ENCODE data around the gene UCP2. TPM values are rescaled to one million over a fixed set of nuclear protein-coding genes. Genes with fewer than 3 reads are reported as not detected.

UCP2 gene
- total RNA-seq, 1 donor from 2014 or later: 103 TPM

- H3K4me3 Mint-ChIP-seq (ENCODE audit: low read depth): no peak overlapping the region
- H3K9me3 Mint-ChIP-seq (ENCODE audit: low read depth): no peaks in the 10 kb centered on the region
- no peak for TF ChIP-seq CTCF (IDR thresholded peaks at IDR 0.05; ENCODE audit: unreplicated experiment)
- H3K4me1 Mint-ChIP-seq (ENCODE audit: low read depth): peaks cover 4% of the 10 kb centered on the region
- H3K36me3 Mint-ChIP-seq (ENCODE audit: insufficient read depth): no peaks in the 10 kb centered on the region
- no peak overlapping the region for H3K27ac Mint-ChIP-seq
- DNase-seq (ENCODE audit: low spot score, unreplicated experiment): no peak
- peaks cover 14% of the 10 kb centered on the region for H3K27me3 Mint-ChIP-seq
These were observed 24.8 kb downstream of the UCP2 start for GRCh38 chr11:73957654-73958361.

- no peak overlapping the region for H3K27ac Mint-ChIP-seq
- no peak for DNase-seq (ENCODE audit: low spot score, unreplicated experiment)
- H3K4me3 Mint-ChIP-seq (ENCODE audit: low read depth): no peak overlapping the region
- H3K27me3 Mint-ChIP-seq: peaks cover 14% of the 10 kb centered on the region
- peaks cover 6% of the 10 kb centered on the region for H3K4me1 Mint-ChIP-seq (ENCODE audit: low read depth)
- no peak for TF ChIP-seq CTCF (IDR thresholded peaks at IDR 0.05; ENCODE audit: unreplicated experiment)
- H3K36me3 Mint-ChIP-seq (ENCODE audit: insufficient read depth): no peaks in the 10 kb centered on the region
- H3K9me3 Mint-ChIP-seq (ENCODE audit: low read depth): no peaks in the 10 kb centered on the region
These were observed 25.6 kb downstream of the UCP2 start for GRCh38 chr11:73956876-73957653.

- no peak overlapping the region for H3K27ac Mint-ChIP-seq
- TF ChIP-seq CTCF (IDR thresholded peaks at IDR 0.05; ENCODE audit: unreplicated experiment): no peak
- no peak for DNase-seq (ENCODE audit: low spot score, unreplicated experiment)
- H3K4me1 Mint-ChIP-seq (ENCODE audit: low read depth): peaks cover 8% of the 10 kb centered on the region
- H3K9me3 Mint-ChIP-seq (ENCODE audit: low read depth): peaks cover 6% of the 10 kb centered on the region
- H3K36me3 Mint-ChIP-seq (ENCODE audit: insufficient read depth): peaks cover 2% of the 10 kb centered on the region
- H3K27me3 Mint-ChIP-seq: peaks cover 4% of the 10 kb centered on the region
- H3K4me3 Mint-ChIP-seq (ENCODE audit: low read depth): no peak overlapping the region
These were observed 30.8 kb downstream of the UCP2 start for GRCh38 chr11:73951797-73952196.

- peaks cover 3% of the 10 kb centered on the region for H3K36me3 Mint-ChIP-seq (ENCODE audit: insufficient read depth)
- TF ChIP-seq CTCF (IDR thresholded peaks at IDR 0.05; ENCODE audit: unreplicated experiment): no peak
- H3K27me3 Mint-ChIP-seq: peaks cover 2% of the 10 kb centered on the region
- peak within 1 kb of the TSS; percentile 16 for H3K4me3 Mint-ChIP-seq (ENCODE audit: low read depth)
- H3K27ac Mint-ChIP-seq: no peak within 1 kb of the TSS
- H3K9me3 Mint-ChIP-seq (ENCODE audit: low read depth): peaks cover 12% of the 10 kb centered on the region
- DNase-seq (ENCODE audit: low spot score, unreplicated experiment): peak; percentile 34
- H3K4me1 Mint-ChIP-seq (ENCODE audit: low read depth): peaks cover 6% of the 10 kb centered on the region
These were observed 31.6 kb downstream of the UCP2 start, which contains the start of gene DNAJB13 for GRCh38 chr11:73950869-73951710. TSS of gene DNAJB13 (plus strand) at chr11:73951026. CDS start at chr11:73951070, 44 bp downstream.

GRCh38 chr11:73949912-73950311, 32.7 kb downstream of the UCP2 start:
- no peak overlapping the region for H3K4me3 Mint-ChIP-seq (ENCODE audit: low read depth)
- H3K4me1 Mint-ChIP-seq (ENCODE audit: low read depth): peaks cover 4% of the 10 kb centered on the region
- H3K27ac Mint-ChIP-seq: no peak overlapping the region

More at GRCh38 chr11:73949912-73950311, 32.7 kb downstream of the UCP2 start:
- no peak for DNase-seq (ENCODE audit: low spot score, unreplicated experiment)
- no peak for TF ChIP-seq CTCF (IDR thresholded peaks at IDR 0.05; ENCODE audit: unreplicated experiment)
- H3K27me3 Mint-ChIP-seq: no peaks in the 10 kb centered on the region
- H3K9me3 Mint-ChIP-seq (ENCODE audit: low read depth): peaks cover 12% of the 10 kb centered on the region
- H3K36me3 Mint-ChIP-seq (ENCODE audit: insufficient read depth): peaks cover 3% of the 10 kb centered on the region

Measured in progenitor cell of endocrine pancreas (in vitro differentiated cells).